HepG2 (cell line): ENCODE results near the gene EFEMP2. TPM values are rescaled to one million over a fixed set of nuclear protein-coding genes. Genes with fewer than 3 reads are reported as not detected.

Experiments
- ARNT2 ChIP-seq: sonication (generic); formaldehyde crosslinking; IDR thresholded peaks from 2 replicates; pipeline ENCODE4 v1.8.0; 2022; ENCODE audit warnings: mild to moderate bottlenecking, low read depth, missing genetic modification reagents, moderate library complexity
- BORCS8-MEF2B ChIP-seq: sonication (generic); formaldehyde crosslinking; IDR thresholded peaks from 2 replicates; pipeline ENCODE4 v1.8.0; 2022; ENCODE audit warnings: mild to moderate bottlenecking, missing genetic modification reagents
- CBFB ChIP-seq: sonication (generic); formaldehyde crosslinking; IDR thresholded peaks from 2 replicates; pipeline ENCODE4 v1.4.0; 2020; ENCODE audit warnings: missing genetic modification reagents
- CTCF ChIP-seq: sonication (generic); formaldehyde crosslinking; IDR thresholded peaks from 2 replicates; pipeline ENCODE4 v1.5.0; 2020; ENCODE audit warnings: mild to moderate bottlenecking, missing genetic modification reagents, moderate library complexity
- HDAC1 ChIP-seq: sonication (generic); formaldehyde crosslinking; IDR thresholded peaks from 2 replicates; pipeline ENCODE4 v1.5.1; 2020; ENCODE audit warnings: mild to moderate bottlenecking, missing genetic modification reagents
- HIVEP1 ChIP-seq: sonication (generic); formaldehyde crosslinking; IDR thresholded peaks from 2 replicates; pipeline ENCODE4 v1.4.0; 2020; ENCODE audit warnings: mild to moderate bottlenecking, missing genetic modification reagents
- MIXL1 ChIP-seq: IDR thresholded peaks from 2 replicates; pipeline ENCODE4 v1.6.1; 2016
- MLX ChIP-seq: IDR thresholded peaks from 2 replicates; pipeline ENCODE4 v1.6.1; 2016
- MYNN ChIP-seq: sonication (generic); formaldehyde crosslinking; IDR thresholded peaks from 2 replicates; pipeline ENCODE4 v1.4.0; 2020; ENCODE audit warnings: mild to moderate bottlenecking, low read depth, missing genetic modification reagents
- RCOR2 ChIP-seq: IDR thresholded peaks from 2 replicates; pipeline ENCODE4 v1.6.1; 2016; ENCODE audit warnings: missing biosample characterization, missing genetic modification reagents
- SALL2 ChIP-seq: sonication (generic); formaldehyde crosslinking; IDR thresholded peaks from 2 replicates; pipeline ENCODE4 v1.8.1; 2023; ENCODE audit warnings: mild to moderate bottlenecking, missing genetic modification reagents, inconsistent platforms
- SOX6 ChIP-seq, 2 experiments: fragments of 450-650 bp in 1 of 2; sonication (generic) in 1 of 2; formaldehyde crosslinking in 1 of 2; IDR thresholded peaks; 2 replicates each; pipeline versions ENCODE4 v1.4.0 to v1.6.1; 2017 to 2020; ENCODE audit warnings: antibody characterized with exemption in 1 of 2, mild to moderate bottlenecking in 1 of 2, missing genetic modification reagents in 1 of 2
- SPEN ChIP-seq: sonication (generic); formaldehyde crosslinking; IDR thresholded peaks from 2 replicates; pipeline ENCODE4 v1.5.1; 2020; ENCODE audit warnings: low read depth, mild to moderate bottlenecking, missing genetic modification reagents
- YY1 ChIP-seq: IDR thresholded peaks from 2 replicates; pipeline ENCODE4 v1.6.1; 2011; ENCODE audit warnings: low read length, low read depth, moderate library complexity, mild to moderate bottlenecking; ENCODE audit not compliant: insufficient read depth, insufficient replicate concordance
- ZNF282 ChIP-seq: fragments of 450-650 bp; IDR thresholded peaks from 2 replicates; pipeline ENCODE4 v1.6.1; 2018; ENCODE audit not compliant: partially characterized antibody
- ZNF44 ChIP-seq: sonication (generic); formaldehyde crosslinking; IDR thresholded peaks from 2 replicates; pipeline ENCODE4 v1.5.1; 2020; ENCODE audit warnings: mild to moderate bottlenecking, missing genetic modification reagents
- ZNF672 ChIP-seq: sonication (generic); formaldehyde crosslinking; IDR thresholded peaks from 2 replicates; pipeline ENCODE4 v1.8.1; 2022; ENCODE audit warnings: missing genetic modification reagents
- polyA plus RNA-seq, 8 experiments: library from polyadenylated mRNA; depleted of rRNA in 3 of 8; stranded (reverse) in 7 of 8; unstranded in 1 of 8; fragments of >200 nt; fragmentation: Illumina TruSeq in 4 of 8; extraction: Trizol in 4 of 8; gene quantifications; 2 replicates each; pipeline versions ENCODE4 v1.2.1 to v1.2.3, GENCODE V29; 2011 to 2016; ENCODE audit warnings: low read depth in 4 of 8, missing spikeins in 1 of 8, mixed read lengths in 1 of 8; ENCODE audit not compliant: insufficient read depth in 1 of 8
- total RNA-seq, 5 experiments: library from RNA; depleted of rRNA; stranded (reverse); fragments of >200 nt; fragmentation: Illumina TruSeq; extraction: Trizol; gene quantifications; 2 replicates each; pipeline ENCODE4 v1.2.3, GENCODE V29; 2016; ENCODE audit warnings: low read depth in 1 of 5
- TF ChIP-seq, protein P1 (sequence below): IDR thresholded peaks from 2 replicates; pipeline ENCODE4 v1.6.1; 2012; ENCODE audit warnings: low read depth, low read length, improper control_type of control experiment
- TF ChIP-seq, protein P2 (sequence below): sonication (generic); formaldehyde crosslinking; IDR thresholded peaks from 2 replicates; pipeline ENCODE4 v1.5.0; 2020; ENCODE audit warnings: missing genetic modification reagents
- TF ChIP-seq, protein P3 (sequence below): sonication (generic); formaldehyde crosslinking; IDR thresholded peaks from 2 replicates; pipeline ENCODE4 v1.8.0; 2022; ENCODE audit warnings: missing genetic modification reagents, mild to moderate bottlenecking, borderline replicate concordance
- TF ChIP-seq, protein P4 (sequence below): IDR thresholded peaks from 2 replicates; pipeline ENCODE4 v1.6.1; 2016; ENCODE audit warnings: low read depth

EFEMP2 gene
- total and polyA plus RNA-seq, 2 of the 13 experiments (the other 11 are each of a cell fraction or from before 2014, with no cell fraction given): 7.4 to 29.7 TPM

DNA sequence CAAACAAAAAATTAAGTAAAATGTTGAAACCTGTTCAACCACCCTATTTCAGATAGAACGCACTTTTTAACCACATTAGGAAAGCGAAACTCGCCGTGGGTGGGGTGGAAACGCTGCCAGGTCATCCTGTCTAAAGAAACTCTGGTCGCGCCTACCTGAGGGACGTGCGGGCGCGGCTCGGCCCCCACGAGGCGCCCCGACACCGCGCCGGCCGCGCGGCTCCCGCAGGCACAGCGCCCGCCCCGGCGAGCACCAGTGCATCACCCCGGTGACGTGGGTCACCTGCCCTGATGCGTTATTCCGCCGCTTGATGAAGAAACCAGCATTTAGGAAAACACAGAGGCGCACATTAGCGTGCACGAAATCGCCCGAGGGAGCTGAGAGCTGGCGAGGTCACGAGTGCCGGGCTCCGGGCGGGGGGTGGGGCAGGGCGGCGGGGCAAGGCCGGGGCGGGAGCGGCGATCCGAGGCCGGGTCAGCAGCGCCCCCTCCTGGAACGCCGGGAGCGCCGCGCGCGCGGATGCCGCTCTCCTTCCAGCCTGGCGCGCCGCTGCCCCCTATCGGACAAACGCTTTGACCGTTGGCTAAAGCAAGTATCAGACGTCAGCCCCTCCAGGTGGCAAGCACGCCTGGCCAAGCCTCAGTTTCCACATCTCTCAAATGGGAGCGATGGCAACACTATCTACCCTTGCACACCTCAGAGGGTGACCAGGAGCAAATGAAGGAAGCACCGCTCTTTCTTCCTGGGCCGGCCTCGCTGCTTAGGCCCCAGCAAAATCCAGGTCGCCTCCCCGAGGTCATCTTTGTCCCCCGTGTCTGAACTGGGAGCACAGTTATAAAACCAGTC is 54.5 kb downstream of the EFEMP2 start (continued):
- TF ChIP-seq ZNF672 (CRISPR knock-in tag): no peak
- TF ChIP-seq, protein P1, sequence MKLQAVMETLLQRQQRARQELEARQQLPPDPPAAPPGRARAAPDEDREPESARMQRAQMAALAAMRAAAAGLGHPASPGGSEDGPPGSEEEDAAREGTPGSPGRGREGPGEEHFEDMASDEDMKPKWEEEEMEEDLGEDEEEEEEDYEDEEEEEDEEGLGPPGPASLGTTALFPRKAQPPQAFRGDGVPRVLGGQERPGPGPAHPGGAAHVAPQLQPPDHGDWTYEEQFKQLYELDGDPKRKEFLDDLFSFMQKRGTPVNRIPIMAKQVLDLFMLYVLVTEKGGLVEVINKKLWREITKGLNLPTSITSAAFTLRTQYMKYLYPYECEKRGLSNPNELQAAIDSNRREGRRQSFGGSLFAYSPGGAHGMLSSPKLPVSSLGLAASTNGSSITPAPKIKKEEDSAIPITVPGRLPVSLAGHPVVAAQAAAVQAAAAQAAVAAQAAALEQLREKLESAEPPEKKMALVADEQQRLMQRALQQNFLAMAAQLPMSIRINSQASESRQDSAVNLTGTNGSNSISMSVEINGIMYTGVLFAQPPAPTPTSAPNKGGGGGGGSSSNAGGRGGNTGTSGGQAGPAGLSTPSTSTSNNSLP: 0 out of 2 replicates have a peak, but pooled peaks have one; percentile 24
- TF ChIP-seq RCOR2 (CRISPR knock-in tag): peak; percentile 76
- TF ChIP-seq, protein P2, sequence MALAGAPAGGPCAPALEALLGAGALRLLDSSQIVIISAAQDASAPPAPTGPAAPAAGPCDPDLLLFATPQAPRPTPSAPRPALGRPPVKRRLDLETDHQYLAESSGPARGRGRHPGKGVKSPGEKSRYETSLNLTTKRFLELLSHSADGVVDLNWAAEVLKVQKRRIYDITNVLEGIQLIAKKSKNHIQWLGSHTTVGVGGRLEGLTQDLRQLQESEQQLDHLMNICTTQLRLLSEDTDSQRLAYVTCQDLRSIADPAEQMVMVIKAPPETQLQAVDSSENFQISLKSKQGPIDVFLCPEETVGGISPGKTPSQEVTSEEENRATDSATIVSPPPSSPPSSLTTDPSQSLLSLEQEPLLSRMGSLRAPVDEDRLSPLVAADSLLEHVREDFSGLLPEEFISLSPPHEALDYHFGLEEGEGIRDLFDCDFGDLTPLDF (CRISPR knock-in tag): 0 out of 2 replicates have a peak, but pooled peaks have one; percentile 28
- 0 out of 2 replicates have a peak, but pooled peaks have one; percentile 34 for TF ChIP-seq ZNF44
- peak; percentile 73 for TF ChIP-seq SALL2
- peak; percentile 49; the same call in 1 of the 2 replicates for TF ChIP-seq ARNT2 (CRISPR knock-in tag)
- TF ChIP-seq SOX6 (IDR thresholded peaks at IDR 0.05): no peak
- TF ChIP-seq SOX6 (CRISPR knock-in tag; IDR thresholded peaks at IDR 0.05): peak; percentile 34
- peak; percentile 72 for TF ChIP-seq YY1
- TF ChIP-seq SPEN: peak; percentile 35
- TF ChIP-seq, protein P3, sequence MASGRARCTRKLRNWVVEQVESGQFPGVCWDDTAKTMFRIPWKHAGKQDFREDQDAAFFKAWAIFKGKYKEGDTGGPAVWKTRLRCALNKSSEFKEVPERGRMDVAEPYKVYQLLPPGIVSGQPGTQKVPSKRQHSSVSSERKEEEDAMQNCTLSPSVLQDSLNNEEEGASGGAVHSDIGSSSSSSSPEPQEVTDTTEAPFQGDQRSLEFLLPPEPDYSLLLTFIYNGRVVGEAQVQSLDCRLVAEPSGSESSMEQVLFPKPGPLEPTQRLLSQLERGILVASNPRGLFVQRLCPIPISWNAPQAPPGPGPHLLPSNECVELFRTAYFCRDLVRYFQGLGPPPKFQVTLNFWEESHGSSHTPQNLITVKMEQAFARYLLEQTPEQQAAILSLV: peak; percentile 27; the same call in 1 of the 2 replicates
- TF ChIP-seq HDAC1: peak; percentile 55
- 0 out of 2 replicates have a peak, but pooled peaks have one; percentile 24 for TF ChIP-seq CBFB (CRISPR knock-in tag)
- TF ChIP-seq CTCF (CRISPR knock-in tag): peak; percentile 95
- TF ChIP-seq ZNF282: no peak
- TF ChIP-seq, protein P4, sequence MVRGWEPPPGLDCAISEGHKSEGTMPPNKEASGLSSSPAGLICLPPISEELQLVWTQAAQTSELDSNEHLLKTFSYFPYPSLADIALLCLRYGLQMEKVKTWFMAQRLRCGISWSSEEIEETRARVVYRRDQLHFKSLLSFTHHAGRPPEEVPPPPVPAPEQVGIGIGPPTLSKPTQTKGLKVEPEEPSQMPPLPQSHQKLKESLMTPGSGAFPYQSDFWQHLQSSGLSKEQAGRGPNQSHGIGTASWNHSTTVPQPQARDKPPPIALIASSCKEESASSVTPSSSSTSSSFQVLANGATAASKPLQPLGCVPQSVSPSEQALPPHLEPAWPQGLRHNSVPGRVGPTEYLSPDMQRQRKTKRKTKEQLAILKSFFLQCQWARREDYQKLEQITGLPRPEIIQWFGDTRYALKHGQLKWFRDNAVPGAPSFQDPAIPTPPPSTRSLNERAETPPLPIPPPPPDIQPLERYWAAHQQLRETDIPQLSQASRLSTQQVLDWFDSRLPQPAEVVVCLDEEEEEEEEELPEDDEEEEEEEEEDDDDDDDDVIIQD (CRISPR knock-in tag): peak; percentile 58; the same call in 1 of the 2 replicates
- TF ChIP-seq MYNN: 0 out of 2 replicates have a peak, but pooled peaks have one; percentile 62
- TF ChIP-seq MLX (CRISPR knock-in tag): no peak
- TF ChIP-seq MIXL1 (CRISPR knock-in tag): 0 out of 2 replicates have a peak, but pooled peaks have one; percentile 37
- TF ChIP-seq HIVEP1: no peak
- 0 out of 2 replicates have a peak, but pooled peaks have one; percentile 49 for TF ChIP-seq BORCS8-MEF2B
